Tibial artery (tissue), 4 donors: ENCODE results near the gene MGP.

Experiments used
- DNase-seq, 2 donors: peaks; one replicate each; pipeline ENCODE4 v3.0.0-alpha.2; 2019
- H3K27ac ChIP-seq, 2 donors: fragments of 200-600 bp; sonication (generic) in 1 of 2; 1 replicate in 1 of 2; 2 replicates in 1 of 2; pipeline ENCODE4 v1.5.1; 2018 to 2019; ENCODE audit warnings: mild to moderate bottlenecking in 1 of 2
- H3K27me3 ChIP-seq, 2 donors: fragments of 200-600 bp; sonication (generic) in 1 of 2; one replicate each; pipeline versions ENCODE4 v1.5.1 to v1.6.0; 2016 to 2019
- H3K36me3 ChIP-seq, 3 donors: fragments of 200-600 bp; sonication (generic) in 2 of 3; one replicate each; pipeline ENCODE4 v1.5.1; 2016 to 2019; ENCODE audit warnings: mild to moderate bottlenecking in 2 of 3
- H3K4me1 ChIP-seq, 4 donors: fragments of 200-600 bp; sonication (generic) in 2 of 4; 1 replicate in 3 of 4; 2 replicates in 1 of 4; pipeline ENCODE4 v1.5.1; 2016 to 2019
- H3K4me3 ChIP-seq, 2 donors: fragments of 200-600 bp; sonication (generic) in 1 of 2; 1 replicate in 1 of 2; 2 replicates in 1 of 2; pipeline ENCODE4 v1.5.1; 2018 to 2019; ENCODE audit warnings: mild to moderate bottlenecking in 2 of 2
- H3K9me3 ChIP-seq, 3 donors: fragments of 200-600 bp; sonication (generic) in 1 of 3; one replicate each; pipeline ENCODE4 v1.5.1; 2016 to 2019
- intact Hi-C: fragments of 100-400 bp; cut with DNase I; formaldehyde crosslinking; loops from one replicate; pipeline ENCODE4 v1.15.0; 2023; ENCODE audit warnings: low total_unique reads
- TF ChIP-seq, protein P1 (sequence below), 2 experiments: fragments of 200-600 bp in 1 of 2; fragments of 450-650 bp in 1 of 2; IDR thresholded peaks; one replicate each; pipeline ENCODE4 v1.5.1; 2017 to 2019; ENCODE audit warnings: antibody characterized with exemption in 2 of 2, mild to moderate bottlenecking in 1 of 2, moderate library complexity in 1 of 2

Gene MGP

DNA sequence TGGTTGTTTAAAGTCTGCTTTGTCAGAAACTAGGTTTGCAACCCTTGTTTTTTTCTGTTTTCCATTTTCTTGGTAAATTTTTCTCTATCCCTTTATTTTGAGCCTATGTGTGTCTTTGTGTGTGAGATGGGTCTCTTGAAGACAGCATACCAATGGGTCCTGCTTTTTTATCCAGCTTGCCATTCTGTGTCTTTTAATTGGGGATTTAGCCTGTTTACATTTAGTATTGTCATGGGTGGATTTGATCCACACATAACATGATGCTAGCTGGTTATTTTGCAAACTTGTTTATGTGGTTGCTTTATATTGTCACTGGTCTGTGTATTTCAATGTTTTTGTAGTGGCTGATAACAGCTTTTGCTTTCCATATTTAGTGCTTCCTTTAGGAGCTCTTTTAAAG lies 25.2 kb downstream of the MGP start:
- intact Hi-C loops, result no loop called here
- H3K9me3 ChIP-seq, result peaks cover 0 to 21% (median 3%) of the 10 kb centered on the region in 3 donors

DNA sequence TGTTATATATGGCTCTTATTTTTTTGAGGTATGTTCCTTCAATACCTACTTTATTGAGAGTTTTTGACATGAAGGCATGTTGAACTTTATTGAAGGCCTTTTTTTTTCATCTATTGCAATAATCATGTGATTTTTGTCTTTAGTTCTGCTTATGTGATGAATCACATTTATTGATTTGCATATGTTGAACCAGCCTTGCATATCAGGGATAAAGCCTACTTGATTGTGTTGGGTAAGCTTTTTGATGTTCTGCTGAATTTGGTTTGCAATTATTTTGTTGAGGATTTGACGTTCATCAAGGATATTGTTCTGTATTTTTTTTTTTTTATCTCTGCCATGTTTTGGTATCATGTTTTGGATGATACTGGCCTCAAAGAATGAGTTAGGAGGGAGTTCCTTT lies 27.1 kb downstream of the MGP start:
- intact Hi-C loops, result no loop called here
- H3K36me3 ChIP-seq, result no peaks in the 10 kb centered on the region
- DNase-seq, result no peak
- peaks cover 0 to 15% (median 10%) of the 10 kb centered on the region in 4 donors for H3K4me1 ChIP-seq
- no peaks in the 10 kb centered on the region for H3K27me3 ChIP-seq
- no peak overlapping the region for H3K4me3 ChIP-seq
- H3K27ac ChIP-seq, result no peak overlapping the region
- peaks cover 0 to 21% (median 3%) of the 10 kb centered on the region in 3 donors for H3K9me3 ChIP-seq
- TF ChIP-seq, protein P1, sequence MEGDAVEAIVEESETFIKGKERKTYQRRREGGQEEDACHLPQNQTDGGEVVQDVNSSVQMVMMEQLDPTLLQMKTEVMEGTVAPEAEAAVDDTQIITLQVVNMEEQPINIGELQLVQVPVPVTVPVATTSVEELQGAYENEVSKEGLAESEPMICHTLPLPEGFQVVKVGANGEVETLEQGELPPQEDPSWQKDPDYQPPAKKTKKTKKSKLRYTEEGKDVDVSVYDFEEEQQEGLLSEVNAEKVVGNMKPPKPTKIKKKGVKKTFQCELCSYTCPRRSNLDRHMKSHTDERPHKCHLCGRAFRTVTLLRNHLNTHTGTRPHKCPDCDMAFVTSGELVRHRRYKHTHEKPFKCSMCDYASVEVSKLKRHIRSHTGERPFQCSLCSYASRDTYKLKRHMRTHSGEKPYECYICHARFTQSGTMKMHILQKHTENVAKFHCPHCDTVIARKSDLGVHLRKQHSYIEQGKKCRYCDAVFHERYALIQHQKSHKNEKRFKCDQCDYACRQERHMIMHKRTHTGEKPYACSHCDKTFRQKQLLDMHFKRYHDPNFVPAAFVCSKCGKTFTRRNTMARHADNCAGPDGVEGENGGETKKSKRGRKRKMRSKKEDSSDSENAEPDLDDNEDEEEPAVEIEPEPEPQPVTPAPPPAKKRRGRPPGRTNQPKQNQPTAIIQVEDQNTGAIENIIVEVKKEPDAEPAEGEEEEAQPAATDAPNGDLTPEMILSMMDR (IDR thresholded peaks at IDR 0.05), result no peak

More for the DNA sequence above, 25.2 kb downstream of the MGP start:
- no peak for DNase-seq
- TF ChIP-seq, protein P1 (IDR thresholded peaks at IDR 0.05), result no peak
- no peaks in the 10 kb centered on the region for H3K27me3 ChIP-seq
- H3K4me1 ChIP-seq, result no peaks in the 10 kb centered on the region
- no peaks in the 10 kb centered on the region for H3K36me3 ChIP-seq
- no peak overlapping the region for H3K4me3 ChIP-seq
- H3K27ac ChIP-seq, result no peak overlapping the region

DNA sequence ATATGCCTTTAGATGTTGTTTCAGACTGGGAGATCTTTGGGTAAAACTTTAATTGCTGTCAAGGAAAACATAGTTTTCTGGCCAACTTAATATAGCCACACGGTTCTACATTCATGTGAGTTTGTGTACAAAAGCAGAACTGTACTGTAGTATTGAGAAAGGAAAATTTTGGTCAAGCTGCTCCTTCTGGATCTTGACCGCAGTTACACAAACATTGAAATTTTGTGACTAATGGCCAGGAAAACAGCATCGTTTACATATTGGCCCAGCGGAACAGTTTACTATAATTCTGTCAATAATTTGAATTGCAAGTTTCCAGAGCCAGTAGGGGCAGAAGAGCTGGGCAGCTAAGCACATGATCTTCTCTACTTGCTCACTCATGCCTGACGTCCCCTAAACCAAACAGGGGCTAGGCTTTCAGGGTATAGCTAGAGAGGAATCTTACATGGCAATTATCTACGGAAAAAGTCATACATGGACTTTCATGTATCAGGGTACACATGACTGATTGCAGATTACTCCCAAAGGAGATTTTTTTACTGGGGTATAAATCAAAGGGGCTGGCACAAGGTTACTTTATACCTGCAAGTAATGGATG lies 31.0 kb downstream of the MGP start:
- intact Hi-C loops, result no loop called here

DNA sequence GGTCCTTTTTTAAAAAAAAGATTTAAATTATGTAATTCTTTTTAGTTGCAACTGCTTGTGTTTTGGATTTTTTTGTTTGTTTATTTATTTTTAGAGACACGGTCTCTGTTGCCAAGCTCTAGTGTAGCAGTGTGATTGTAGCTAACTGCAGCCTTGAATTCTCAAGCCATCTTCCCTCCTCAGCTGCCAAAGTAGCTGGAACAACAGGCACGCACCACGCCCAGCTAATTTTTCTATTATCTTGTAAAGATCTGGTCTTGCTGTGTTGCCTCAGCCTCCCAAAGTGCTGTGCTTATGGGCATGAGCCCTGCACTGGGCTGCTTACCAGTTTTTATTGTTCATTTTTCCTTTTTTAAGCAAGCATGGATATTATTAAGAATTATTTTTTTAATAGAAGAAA lies 31.7 kb downstream of the MGP start:
- TF ChIP-seq, protein P1 (IDR thresholded peaks at IDR 0.05), result no peak
- Histone ChIP-seq H3K9me3 (no peaks in the 10 kb centered on the region), H3K27me3 (no peaks in the 10 kb centered on the region), H3K4me1 (peaks cover 0 to 28% (median 12%) of the 10 kb centered on the region in 4 donors), H3K36me3 (no peaks in the 10 kb centered on the region), H3K27ac (peak overlapping the region in 1 of 2 donors; percentile 23), H3K4me3 (no peak overlapping the region)
- peak in 1 of 2 donors; percentile 37 for DNase-seq
- intact Hi-C loops, result no loop called here

More for the DNA sequence above, 31.0 kb downstream of the MGP start:
- Histone ChIP-seq H3K4me1 (peaks cover 0 to 21% (median 10%) of the 10 kb centered on the region in 4 donors), H3K27ac (peak overlapping the region; percentile 23 to 31), H3K9me3 (peaks cover 0 to 4% (median 0%) of the 10 kb centered on the region in 3 donors), H3K4me3 (no peak overlapping the region), H3K27me3 (no peaks in the 10 kb centered on the region), H3K36me3 (no peaks in the 10 kb centered on the region)
- TF ChIP-seq, protein P1 (IDR thresholded peaks at IDR 0.05), result no peak
- no peak for DNase-seq

DNA sequence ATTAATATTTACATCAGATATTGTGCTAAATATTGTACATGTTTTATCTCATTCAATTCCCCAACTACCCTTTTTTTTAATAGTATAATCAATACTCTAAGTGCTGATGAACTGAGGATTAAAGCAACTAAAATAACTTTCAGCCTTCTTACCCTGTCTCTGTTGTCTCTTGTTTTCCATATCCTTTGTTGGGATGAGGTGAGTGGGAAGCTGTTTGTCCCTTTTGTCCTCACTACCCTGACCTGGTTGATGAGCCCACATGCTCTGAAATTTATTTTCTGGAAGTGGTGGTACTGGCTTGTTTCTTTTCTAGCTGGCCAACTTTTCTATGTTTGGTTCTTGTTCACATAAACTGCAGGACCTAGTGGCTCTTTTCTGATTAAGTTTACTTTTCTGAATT lies 32.8 kb downstream of the MGP start:
- TF ChIP-seq, protein P1 (IDR thresholded peaks at IDR 0.05), result no peak
- no peak for DNase-seq
- H3K27ac ChIP-seq, result no peak overlapping the region
- intact Hi-C loops, result no loop called here
- no peaks in the 10 kb centered on the region for H3K27me3 ChIP-seq
- peaks cover 0 to 34% (median 14%) of the 10 kb centered on the region in 4 donors for H3K4me1 ChIP-seq
- no peak overlapping the region for H3K4me3 ChIP-seq
- H3K36me3 ChIP-seq, result no peaks in the 10 kb centered on the region
- H3K9me3 ChIP-seq, result no peaks in the 10 kb centered on the region
